NCI-H2196 (cell line): ENCODE results near the gene PTGDS.

Source experiments
- DNase-seq: peaks from one replicate; lab custom pipeline; 2025; ENCODE audit not compliant: unreplicated experiment; lab: John Stamatoyannopoulos, UW

The PTGDS gene

DNA sequence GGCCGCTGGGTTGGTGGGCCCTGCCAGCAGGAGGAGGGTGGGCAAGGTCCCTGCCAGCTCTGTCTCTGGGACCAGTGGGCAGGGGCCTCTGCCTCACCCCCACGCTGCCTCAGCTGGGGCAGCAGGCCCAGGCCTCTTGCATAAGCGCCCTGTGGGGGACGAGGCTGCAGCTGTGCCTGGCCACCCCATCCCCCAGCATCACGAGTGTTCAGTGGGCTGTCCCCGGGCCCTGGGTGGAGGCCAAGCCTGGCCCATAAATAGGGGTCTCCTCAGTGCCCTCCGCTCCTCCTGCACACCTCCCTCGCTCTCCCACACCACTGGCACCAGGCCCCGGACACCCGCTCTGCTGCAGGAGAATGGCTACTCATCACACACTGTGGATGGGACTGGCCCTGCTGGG, at the start of gene PTGDS:
Gene PTGDS, plus strand, starts transcription at position 282 of the 400 bp plus-strand sequence. Its CDS starts 75 bp downstream, at position 357.
- no peak for DNase-seq

DNA sequence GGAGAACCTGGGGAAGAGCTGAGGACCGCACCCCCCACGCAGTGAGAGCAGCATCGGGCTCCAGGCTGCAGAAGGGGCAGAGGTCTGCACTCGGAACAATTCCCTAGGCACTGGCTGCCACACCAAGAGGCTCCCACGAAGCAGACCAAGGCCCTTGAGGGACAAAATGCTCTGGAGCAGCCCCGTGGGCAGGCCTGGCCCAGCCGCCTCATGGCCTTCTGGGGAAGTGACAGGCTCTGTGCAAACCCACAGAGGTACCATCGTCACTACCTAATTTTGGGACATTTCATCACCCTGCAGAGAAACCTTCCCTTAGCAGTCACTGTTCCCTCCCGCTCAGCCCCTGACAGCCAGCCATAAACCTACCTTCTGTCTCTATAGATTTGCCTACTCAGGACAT, 48.7 kb upstream of the PTGDS start:
- no peak for DNase-seq

DNA sequence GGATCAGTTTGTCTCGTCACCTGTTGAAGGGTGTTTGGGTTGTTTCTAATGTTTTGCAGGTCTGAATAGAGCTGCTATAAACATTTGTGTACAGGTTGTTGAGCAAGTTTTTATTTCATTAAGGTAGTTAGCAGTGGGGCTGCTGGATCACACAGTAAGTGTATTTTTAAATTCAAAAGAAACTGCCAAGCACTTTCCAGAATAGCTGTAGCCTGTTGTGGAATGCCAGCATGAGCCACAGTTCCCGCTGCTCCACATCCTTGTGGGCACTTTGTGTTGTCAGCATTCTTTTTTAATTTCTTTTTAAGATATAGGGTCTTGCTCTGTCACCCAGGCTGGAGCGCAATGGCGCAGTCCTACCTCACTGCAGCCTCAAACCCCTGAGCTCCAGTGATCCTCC, 47.3 kb upstream of the PTGDS start:
- DNase-seq = no peak

DNA sequence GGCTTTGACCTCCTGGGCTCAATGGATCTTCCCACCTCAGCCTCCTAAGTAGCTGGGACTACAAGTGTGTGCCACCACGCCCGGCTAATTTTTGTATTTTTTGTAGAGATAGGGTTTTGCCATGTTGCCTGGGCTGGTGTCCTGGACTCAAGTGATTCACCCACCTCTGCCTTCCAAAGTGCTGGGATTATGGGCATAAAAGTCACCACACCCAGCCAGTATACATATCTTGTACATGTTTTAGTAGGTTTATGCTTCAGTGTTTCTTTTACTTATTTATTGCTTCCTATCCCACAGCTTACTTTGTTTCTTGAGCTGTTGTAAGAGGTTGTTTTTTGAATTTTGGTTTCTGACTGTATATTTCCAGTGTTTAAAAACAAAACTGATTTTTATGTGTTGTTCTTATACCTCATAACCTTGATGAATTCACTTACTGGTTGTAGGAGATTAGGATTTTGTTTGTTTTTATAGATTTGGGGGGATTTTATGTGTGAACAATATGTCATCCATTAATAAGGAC, 45.6 kb upstream of the PTGDS start:
- DNase-seq = no peak

DNA sequence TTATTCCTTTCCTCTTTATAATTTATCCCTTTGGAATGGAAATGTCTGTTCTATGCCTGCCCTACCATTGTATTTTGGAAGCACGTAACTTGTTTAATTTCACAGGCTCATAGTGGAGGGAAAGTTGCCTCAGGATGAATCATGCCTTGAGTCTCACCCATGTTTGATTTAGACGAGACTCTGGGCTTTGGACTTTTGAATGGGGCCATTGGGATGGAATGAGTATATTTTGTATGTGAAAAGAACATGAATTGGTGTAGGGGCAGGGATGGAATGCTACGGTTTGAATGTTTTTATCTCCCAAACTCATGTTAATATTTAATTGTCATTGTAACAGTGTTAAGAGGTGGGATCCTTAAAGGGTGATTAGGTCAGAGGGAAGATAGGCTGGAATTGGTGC, 43.0 kb upstream of the PTGDS start:
- DNase-seq = no peak

DNA sequence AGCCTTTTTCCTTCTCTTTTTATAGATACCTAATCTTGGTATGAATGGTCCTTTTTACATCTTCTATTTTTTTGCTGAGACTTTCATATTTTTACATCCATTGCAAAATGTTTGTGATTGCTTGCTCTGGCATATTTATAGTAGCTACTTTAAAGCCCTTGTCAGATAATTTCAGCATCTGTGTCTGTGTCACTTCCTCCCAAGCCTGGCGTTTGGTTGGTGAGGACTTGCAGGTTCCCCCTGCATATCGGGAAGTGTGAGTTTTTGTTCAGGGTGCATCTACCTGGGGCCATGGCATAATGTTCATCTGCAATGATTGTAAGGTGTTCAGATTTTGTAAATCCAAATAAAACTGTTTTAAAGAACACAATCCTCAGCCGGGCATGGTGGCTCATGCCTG, 41.7 kb upstream of the PTGDS start:
- DNase-seq = no peak

DNA sequence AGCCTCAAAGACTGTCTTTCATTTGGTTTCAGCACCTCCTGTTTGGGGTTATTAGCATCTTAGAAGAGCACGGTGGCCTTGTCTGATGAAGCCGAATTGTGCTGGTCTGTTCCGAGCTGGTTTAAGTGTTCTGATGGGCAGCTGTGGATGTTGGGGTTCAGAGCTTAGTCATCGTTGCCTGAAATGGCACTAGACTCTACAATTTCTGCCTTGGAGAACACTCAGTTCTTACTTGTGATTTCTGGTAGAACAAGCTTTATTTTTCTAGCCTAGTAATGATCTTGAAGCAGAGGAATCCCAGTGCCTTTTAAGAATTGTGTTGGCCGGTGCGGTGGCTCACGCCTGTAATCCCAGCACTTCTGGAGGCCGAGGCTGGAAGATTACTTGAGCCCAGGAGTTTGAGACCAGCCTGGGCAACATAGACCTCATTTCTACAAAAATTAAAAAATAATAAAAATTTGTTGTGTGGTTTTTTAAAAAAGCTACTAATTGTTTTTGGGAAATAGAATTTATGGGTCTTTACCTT, 40.6 kb upstream of the PTGDS start:
- DNase-seq = no peak

DNA sequence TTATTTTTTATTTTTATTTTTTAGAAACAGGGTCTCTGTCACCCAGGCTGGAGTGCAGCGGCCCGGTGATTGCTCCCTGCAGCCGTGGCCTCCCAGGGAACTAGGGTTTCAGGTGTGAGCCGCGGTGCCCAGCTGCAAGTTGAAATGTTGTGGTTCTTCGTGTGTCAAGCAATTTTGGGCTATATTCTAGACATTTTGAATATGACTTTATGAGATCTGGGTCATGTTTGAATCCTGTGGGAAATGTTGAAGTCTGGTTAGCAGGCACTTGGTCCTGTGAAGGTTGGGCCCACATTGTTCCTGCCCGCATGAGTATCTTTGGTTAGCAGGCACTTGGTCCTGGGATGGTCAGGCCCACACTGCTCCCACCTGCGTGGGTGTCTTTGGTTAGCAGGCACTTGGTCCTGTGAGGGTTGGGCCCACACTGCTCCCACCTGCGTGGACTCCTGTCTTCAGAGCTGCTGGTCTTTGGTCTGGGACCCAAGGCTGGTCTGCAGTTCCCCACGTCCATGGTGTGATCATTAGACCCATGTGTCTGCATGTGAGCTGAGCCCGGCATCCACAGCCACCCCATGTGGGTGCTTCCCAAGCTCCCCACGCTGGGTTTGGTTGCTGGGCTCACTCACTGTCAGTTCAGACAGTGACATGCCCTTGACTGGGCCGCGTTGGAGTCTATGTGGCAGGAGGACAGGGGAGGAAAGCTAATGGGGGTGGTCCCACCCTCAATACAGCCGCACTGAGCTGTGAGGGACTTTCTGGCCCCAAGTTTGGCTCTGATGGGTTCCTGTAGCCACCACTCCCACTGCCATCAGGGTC, 39.9 kb upstream of the PTGDS start:
- no peak for DNase-seq

DNA sequence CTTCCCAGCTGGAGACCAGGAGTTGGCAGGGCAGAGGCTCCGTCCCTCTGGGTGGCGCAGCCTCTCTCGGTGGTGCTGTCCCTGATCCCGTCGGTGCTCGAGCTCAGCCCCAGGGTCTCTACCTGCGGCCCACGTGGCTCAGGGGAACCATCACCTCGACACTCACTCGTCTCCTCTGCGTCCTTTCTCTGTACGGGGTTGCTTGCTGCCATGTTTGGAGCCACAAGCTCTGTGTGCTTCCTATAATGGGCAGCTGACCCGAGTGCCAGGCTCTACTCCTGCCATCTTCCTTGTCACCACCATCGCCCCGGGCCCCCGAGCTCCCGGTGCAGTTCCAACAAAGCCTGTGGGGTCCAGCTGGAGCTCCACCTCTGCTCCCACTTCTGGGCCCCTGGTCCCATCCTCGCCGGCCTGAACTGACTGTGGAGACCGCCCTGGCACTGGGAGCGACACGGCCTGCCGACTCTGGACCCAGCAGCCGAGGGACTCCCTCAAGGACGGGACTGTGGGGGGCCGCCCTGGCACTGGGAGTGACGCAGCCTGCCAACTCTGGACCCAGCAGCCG, 37.8 kb upstream of the PTGDS start:
- DNase-seq = no peak

DNA sequence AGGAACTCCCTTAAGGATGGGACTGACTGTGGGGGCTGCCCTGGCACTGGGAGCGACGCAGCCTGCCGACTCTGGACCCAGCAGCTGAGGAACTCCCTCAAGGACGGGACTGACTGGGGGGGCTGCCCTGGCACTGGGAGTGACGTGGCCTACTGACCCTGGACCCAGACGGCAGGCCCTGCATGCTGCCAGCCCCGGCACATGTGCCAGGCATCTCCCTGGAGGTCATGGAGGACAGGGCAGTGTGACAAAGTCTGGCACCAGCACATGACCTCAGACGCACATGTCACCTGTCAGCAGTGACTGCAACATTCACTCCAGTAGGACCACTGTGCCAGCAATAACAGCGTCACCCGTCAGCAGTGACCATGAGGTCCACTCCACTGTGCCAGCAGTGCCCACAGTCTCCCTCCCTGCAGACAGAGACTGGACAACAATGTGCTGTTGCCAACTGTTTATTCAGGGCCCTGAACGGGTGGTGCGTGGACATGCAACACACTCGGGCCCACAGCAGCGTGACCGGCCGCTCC, 37.2 kb upstream of the PTGDS start:
- no peak for DNase-seq

DNA sequence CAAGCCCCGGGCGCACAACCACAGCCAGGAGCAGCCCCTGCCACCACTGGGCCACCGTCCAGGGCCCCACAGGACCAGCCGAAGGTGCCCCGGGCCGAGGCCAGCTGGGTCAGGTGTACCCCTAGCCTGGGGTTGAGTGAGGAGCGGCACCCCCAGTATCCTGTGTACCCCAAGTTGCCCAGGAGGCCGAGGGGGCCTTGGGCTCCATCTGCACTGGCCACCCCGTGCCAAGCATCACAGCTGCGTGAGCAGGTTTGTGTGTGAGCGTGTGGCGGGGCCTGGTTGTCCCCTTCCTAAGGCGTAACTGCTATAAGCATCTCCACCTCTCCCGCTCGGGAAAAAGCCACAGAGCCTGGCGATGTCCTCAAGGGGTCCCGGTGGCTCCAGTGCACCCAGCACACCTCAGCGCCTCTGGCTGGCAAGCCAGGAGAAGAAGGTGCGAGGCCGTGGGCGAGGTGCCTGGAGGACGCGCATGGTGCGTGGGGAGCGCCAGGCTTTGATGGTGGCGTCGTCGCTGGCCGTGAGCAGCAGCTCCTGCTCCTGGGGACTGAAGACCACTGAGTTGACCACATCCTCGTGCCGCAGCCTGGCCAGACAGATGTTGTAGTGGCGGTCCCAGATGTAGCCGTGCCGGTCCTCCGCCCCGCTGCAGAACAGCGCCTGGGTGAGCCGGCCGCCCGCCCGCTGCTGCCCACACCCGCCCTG, 36.6 kb upstream of the PTGDS start:
- no peak for DNase-seq

DNA sequence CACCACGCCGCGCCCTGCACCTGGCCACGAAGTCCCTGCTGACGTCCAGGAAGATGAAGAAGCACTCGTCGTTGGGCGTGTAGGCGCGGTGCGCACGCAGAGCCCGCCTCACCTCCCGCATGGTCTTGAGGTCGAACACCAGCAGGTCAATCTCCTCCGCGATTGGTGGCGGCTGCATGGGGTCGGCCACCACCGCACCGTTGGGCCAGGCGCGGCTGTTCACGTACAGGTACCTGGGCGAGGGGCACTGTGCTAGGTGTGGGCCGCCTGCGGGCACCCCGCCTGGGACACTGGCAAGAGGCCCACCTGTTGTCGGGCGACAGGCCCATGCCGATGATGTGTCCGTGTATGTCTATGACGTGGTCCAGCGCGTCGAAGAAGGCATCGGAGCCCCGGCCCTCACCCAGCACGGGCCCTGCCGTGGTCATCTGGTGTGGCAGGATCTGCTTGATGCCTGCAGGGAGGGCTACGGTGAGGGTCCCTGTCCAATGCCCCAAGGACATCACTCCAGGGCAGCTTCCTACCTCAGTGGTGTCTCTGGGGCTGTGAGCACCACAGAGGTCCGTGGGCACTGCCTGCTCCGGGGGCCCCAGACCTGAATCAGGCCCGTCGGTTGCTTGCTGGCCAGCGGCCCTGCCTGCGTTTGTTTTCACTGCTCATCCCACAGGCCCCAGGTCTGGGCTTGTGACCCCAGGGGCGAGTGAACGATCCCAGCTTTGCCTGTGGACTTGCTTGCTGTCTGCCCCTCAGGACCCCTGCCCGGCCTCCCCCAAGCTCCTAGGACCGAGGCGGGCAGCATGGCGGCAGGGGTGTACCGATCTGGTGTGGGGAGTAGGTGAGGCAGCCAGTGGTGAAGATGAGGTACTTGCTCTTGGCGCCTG, 35.8 kb upstream of the PTGDS start:
- DNase-seq = no peak

DNA sequence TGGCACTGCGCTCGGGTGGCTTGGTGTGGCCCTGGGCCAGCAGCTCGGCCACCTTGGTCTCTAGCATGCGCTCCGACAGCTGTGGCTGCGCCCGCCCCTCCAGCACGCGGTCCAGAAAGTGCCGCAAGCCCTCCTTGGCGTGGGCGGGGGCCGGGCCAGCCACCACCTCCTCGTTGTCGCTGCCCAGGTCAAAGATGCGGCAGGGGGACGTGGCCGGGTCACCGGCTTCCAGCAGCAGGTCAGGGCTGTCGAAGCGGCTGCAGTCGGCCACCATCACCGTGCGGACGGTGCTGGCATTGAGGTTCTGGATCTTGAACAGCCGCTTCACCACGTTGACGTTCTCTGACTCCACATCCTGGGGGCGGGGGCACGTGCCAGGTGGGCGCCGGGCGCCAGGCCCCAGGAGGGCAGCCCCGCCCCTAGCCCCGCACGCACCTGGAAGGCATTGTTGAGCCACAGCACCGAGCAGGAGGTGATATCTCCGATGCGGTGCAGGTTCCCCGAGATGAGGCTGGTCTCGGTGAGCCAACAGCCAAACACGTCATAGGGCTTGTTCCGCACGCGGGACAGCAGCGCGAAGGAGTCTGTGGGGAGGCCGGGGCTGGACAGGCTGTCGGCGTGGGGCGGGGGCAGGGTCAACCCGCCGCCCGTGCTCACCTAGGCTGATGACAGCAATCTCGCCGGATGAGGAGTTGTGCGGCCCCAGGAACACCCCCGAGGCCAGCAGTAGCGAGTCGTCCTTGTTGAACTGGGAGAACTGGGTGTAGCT, 35.0 kb upstream of the PTGDS start:
- DNase-seq = no peak

DNA sequence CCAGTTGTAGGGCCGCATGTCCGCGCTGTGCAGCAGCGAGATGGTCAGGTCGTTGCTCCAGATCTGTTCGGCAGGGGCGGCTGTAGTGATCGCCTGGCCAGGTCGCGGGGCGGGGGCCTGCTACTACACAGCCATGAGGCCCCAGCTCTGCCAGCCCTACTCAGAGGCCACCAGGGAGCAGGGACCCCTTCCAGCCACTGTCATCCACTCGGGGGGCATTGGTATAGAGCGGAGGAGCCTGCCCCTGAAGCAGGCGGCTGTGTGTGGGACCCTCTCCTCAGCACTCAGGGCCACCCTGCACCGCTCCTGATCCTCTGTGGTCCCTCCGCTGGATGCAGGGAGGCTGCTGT, 34.4 kb upstream of the PTGDS start:
- DNase-seq = no peak

DNA sequence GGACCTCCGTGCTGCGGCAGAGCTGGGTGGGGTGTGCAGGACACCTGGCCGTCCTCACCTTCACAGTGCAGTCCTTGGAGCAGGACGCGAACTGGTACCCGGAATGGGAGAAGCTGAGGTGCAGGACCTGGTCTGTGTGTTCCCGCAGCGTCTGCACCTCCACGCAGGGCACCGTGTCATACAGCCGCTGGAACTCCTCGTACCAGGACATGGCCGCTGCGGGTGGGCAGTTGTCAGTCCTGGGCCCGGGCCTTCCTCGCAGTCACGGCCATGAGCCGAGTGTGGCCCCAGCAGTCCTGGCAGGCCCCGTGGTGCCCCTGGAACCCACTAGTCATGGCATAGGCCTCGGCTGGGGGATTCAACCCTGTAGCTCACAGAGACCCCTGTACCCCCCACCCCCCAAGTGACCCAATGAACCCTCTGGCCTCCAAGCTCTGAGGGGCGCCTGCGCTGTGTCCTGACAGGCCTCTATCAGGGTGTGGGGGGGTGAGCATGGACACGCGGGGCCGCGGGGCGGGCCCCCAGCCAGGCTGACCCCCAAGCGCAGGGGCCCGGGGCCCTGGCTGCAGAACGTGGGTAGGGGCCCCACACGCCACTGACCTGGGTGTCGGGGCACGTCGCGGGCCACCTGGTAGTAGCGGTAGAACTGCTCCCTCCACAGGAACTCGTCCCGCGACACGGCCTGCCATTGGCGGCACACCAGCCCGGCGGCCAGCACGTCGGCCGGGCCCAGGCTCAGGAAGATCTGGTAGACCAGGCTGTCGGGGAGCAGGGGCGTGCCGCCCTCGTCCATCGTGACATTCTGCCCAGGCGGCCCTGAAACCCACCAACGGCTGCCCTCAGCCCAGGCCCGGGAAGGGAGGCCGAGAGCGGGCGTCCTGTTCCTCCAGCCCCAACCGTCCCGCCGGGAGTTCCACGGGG, 33.8 kb upstream of the PTGDS start:
- no peak for DNase-seq

DNA sequence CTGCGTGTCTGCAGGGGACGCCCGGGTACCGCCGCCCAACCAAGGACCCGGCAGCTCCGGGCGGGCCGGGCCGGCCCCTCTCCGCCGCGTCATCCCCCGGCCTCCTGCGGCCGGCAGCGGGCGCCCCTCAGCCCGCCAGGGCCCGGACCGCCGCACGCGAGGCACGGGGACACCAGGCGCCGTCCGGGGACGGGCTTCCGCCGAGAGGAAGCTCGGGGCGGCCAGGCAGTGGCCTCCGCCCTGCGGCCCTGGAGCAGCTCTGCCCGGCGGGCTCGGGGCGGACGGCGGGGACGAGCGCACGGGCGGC, 33.1 kb upstream of the PTGDS start:
- no peak for DNase-seq

DNA sequence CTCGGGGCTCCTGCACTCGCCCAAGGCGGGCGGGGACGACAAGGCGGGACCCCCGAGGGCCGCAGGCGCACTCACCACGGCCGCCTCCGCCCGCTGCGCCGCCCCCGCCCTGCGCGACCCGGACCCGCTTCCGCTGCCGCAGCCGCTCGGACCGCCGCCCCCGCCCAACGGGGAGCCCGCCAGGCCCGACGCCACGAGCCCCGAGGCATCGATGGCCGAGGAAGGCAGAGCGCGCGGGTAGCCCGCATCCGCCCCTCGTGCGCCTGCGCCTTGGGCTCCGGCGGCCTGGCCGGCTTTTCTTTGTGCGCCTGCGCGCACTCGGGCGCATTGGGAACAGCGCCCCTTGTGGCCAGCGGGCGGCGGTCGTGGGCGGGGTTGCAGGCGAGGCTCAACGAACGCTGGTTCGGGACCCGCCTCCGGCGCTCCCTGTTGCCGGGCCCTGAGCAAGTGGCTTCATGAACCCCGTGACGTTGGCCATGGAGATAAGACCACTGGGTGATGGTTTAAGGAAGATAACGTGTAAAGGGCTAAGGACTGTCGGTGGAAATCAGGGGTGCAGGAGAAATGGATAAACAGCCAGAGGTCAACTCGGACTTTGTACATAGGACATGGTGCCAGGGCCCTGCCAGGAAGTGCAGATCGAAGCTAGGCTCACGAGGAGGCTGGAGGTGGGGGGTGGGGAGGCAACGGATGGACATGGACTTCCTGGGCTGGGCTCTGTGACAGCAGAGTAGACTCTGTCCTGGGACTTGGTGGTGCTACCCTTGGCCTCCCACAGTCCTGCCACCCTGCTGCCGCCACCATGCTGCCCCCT, 32.6 kb upstream of the PTGDS start, which contains the start of the genes C8G and FBXW5:
Gene C8G, plus strand, starts transcription at position 725 of the 814 bp plus-strand sequence. Its CDS starts 78 bp downstream, at position 803.
Gene FBXW5, minus strand, starts transcription at position 220 of the 814 bp plus-strand sequence. CDS start 655 bp downstream, outside the sequence.
- DNase-seq = peak; percentile 96
